IMR-90 (cell line): ENCODE data around the gene INPP5B. TPM values are rescaled to one million over a fixed set of nuclear protein-coding genes. Genes with fewer than 3 reads are reported as not detected.

Source experiments
- ATAC-seq: fragments of 200-7000 bp; cut with Tn5 transposase; 2 replicates; pipeline ENCODE4 v1.9.1; 2020; ENCODE audit warnings: low read depth, mild to moderate bottlenecking, moderate library complexity
- BruUV-seq: library from RNA; stranded (reverse); fragments of 400-500 nt; replicated peaks from 2 replicates; lab custom pipeline; 2021; lab: Mats Ljungman, UMichigan
- CTCF ChIA-PET: fragments of 300-600 bp; formaldehyde crosslinking; extraction: SDS; loops from one replicate; lab custom pipeline; 2021; ENCODE audit warnings: antibody characterized with exemption; lab: Yijun Ruan, JAX
- POLR2A ChIA-PET: fragments of 300-600 bp; sonication (Branson Sonifier 250); formaldehyde crosslinking; loops from one replicate; lab custom pipeline; 2022; ENCODE audit warnings: antibody characterized with exemption; ENCODE audit not compliant: unreplicated experiment; lab: Charles Lee
- DNase-seq: peaks from one replicate; pipeline ENCODE4 v3.0.0; 2013
- H2AFZ ChIP-seq: replicated peaks from 2 replicates; pipeline ENCODE3; 2013; ENCODE audit warnings: low read length, mild to moderate bottlenecking; ENCODE audit not compliant: poor library complexity
- H2AK5ac ChIP-seq: 2 replicates; pipeline ENCODE4 v1.6.1; 2013; ENCODE audit warnings: low read depth, low read length, inconsistent platforms
- H2AK9ac ChIP-seq: replicated peaks from 2 replicates; pipeline ENCODE3; 2013; ENCODE audit warnings: mild to moderate bottlenecking, low read depth, low read length, moderate library complexity; ENCODE audit not compliant: poor library complexity
- H2BK120ac ChIP-seq: 2 replicates; pipeline ENCODE4 v1.6.1; 2013; ENCODE audit warnings: low read depth, low read length, inconsistent platforms
- H2BK15ac ChIP-seq: 3 replicates; pipeline ENCODE4 v1.6.1; 2013; ENCODE audit warnings: low read depth, low read length, inconsistent platforms
- H2BK20ac ChIP-seq: 2 replicates; pipeline ENCODE4 v1.6.1; 2013; ENCODE audit warnings: low read depth, mild to moderate bottlenecking, inconsistent platforms, low read length, moderate library complexity
- H2BK5ac ChIP-seq: 2 replicates; pipeline ENCODE4 v1.6.1; 2013; ENCODE audit warnings: mild to moderate bottlenecking, low read depth, low read length, inconsistent platforms; ENCODE audit not compliant: poor library complexity, severe bottlenecking
- H3K14ac ChIP-seq: replicated peaks from 2 replicates; pipeline ENCODE4 v1.6.1; 2013; ENCODE audit warnings: low read depth, low read length, inconsistent platforms
- H3K18ac ChIP-seq: 2 replicates; pipeline ENCODE4 v1.6.1; 2013; ENCODE audit warnings: low read depth, low read length, control low read depth
- H3K23ac ChIP-seq: 2 replicates; pipeline ENCODE4 v1.6.1; 2013; ENCODE audit warnings: low read depth, low read length, inconsistent platforms
- H3K27ac ChIP-seq: 2 replicates; pipeline ENCODE4 v1.5.1; 2013; ENCODE audit warnings: mild to moderate bottlenecking, control low read depth, low read length; ENCODE audit not compliant: insufficient read depth
- H3K27me3 ChIP-seq: 2 replicates; pipeline ENCODE4 v1.6.1; 2013; ENCODE audit warnings: low read length; ENCODE audit not compliant: control insufficient read depth, insufficient read depth
- H3K36me3 ChIP-seq: 2 replicates; pipeline ENCODE4 v1.6.1; 2013; ENCODE audit warnings: low read length, mixed read lengths; ENCODE audit not compliant: control insufficient read depth, insufficient read depth
- H3K4ac ChIP-seq: 2 replicates; pipeline ENCODE4 v1.6.1; 2013; ENCODE audit warnings: low read depth, low read length, inconsistent platforms
- H3K4me1 ChIP-seq: 2 replicates; pipeline ENCODE4 v1.6.1; 2013; ENCODE audit warnings: low read length, mixed read lengths; ENCODE audit not compliant: control insufficient read depth, insufficient read depth
- H3K4me2 ChIP-seq: 2 replicates; pipeline ENCODE4 v1.6.1; 2013; ENCODE audit warnings: low read depth, mild to moderate bottlenecking, control low read depth, low read length, moderate library complexity
- H3K4me3 ChIP-seq: 2 replicates; pipeline ENCODE4 v1.5.1; 2013; ENCODE audit warnings: low read depth, mild to moderate bottlenecking, control low read depth, low read length, moderate library complexity; ENCODE audit not compliant: insufficient read depth
- H3K56ac ChIP-seq: 2 replicates; pipeline ENCODE4 v1.6.1; 2013; ENCODE audit warnings: low read length, inconsistent platforms; ENCODE audit not compliant: insufficient read depth; ENCODE audit errors: extremely low read depth
- H3K79me1 ChIP-seq, 2 experiments: 2 replicates each; pipeline ENCODE4 v1.6.1; 2013; ENCODE audit warnings: low read length in 2 of 2, inconsistent platforms in 1 of 2, low read depth in 1 of 2
- H3K9ac ChIP-seq: 2 replicates; pipeline ENCODE4 v1.6.1; 2013; ENCODE audit warnings: low read depth, low read length, control low read depth
- H3K9me1 ChIP-seq: 2 replicates; pipeline ENCODE4 v1.6.1; 2013; ENCODE audit warnings: low read length, inconsistent platforms; ENCODE audit not compliant: insufficient read depth
- H3K9me3 ChIP-seq: 2 replicates; pipeline ENCODE4 v1.6.1; 2013; ENCODE audit warnings: low read length; ENCODE audit not compliant: control insufficient read depth, insufficient read depth
- H4K20me1 ChIP-seq: 2 replicates; pipeline ENCODE4 v1.6.1; 2013; ENCODE audit warnings: low read length, inconsistent platforms; ENCODE audit not compliant: insufficient read depth
- H4K5ac ChIP-seq: 2 replicates; pipeline ENCODE4 v1.6.1; 2013; ENCODE audit warnings: mild to moderate bottlenecking, low read depth, low read length, control low read depth
- H4K8ac ChIP-seq, 2 experiments: 2 replicates each; pipeline ENCODE4 v1.6.1; 2013; ENCODE audit warnings: low read depth in 2 of 2, low read length in 2 of 2, control low read depth in 1 of 2, inconsistent platforms in 1 of 2
- H4K91ac ChIP-seq: 2 replicates; pipeline ENCODE4 v1.6.1; 2013; ENCODE audit warnings: low read depth, low read length, inconsistent platforms; ENCODE audit not compliant: insufficient read depth
- BHLHE40 ChIP-seq: fragments of 150-350 bp; IDR thresholded peaks from 2 replicates; pipeline ENCODE4 v1.6.1; 2016; ENCODE audit warnings: mild to moderate bottlenecking, low read depth, low read length
- CEBPB ChIP-seq: IDR thresholded peaks from 2 replicates; pipeline ENCODE4 v1.6.1; 2012; ENCODE audit warnings: low read depth, low read length, improper control_type of control experiment
- CTCF ChIP-seq: conservative IDR thresholded peaks from 2 replicates; pipeline ENCODE4 v1.5.1; 2012; ENCODE audit warnings: mild to moderate bottlenecking, low read depth, low read length, improper control_type of control experiment
- ELK1 ChIP-seq: fragments of 150-350 bp; IDR thresholded peaks from 2 replicates; pipeline ENCODE4 v1.6.1; 2016; ENCODE audit warnings: low read depth, mild to moderate bottlenecking, low read length, moderate library complexity, borderline replicate concordance
- FOS ChIP-seq: fragments of 150-350 bp; IDR thresholded peaks from 2 replicates; pipeline ENCODE4 v1.6.1; 2016; ENCODE audit warnings: low read depth, low read length
- MAFK ChIP-seq: IDR thresholded peaks from 2 replicates; pipeline ENCODE4 v1.6.1; 2012; ENCODE audit warnings: low read depth, low read length, improper control_type of control experiment
- MAZ ChIP-seq: IDR thresholded peaks from 2 replicates; pipeline ENCODE4 v1.6.1; 2012; ENCODE audit warnings: low read depth, mild to moderate bottlenecking, low read length, improper control_type of control experiment, moderate library complexity, borderline replicate concordance
- MXI1 ChIP-seq: IDR thresholded peaks from 2 replicates; pipeline ENCODE4 v1.6.1; 2012; ENCODE audit warnings: low read depth, mild to moderate bottlenecking, low read length, moderate library complexity, borderline replicate concordance
- NFE2L2 ChIP-seq: fragments of 150-350 bp; IDR thresholded peaks from 2 replicates; pipeline ENCODE4 v1.6.1; 2016; ENCODE audit warnings: low read depth, mild to moderate bottlenecking, low read length
- RFX5 ChIP-seq: IDR thresholded peaks from 2 replicates; pipeline ENCODE4 v1.8.0; 2012; ENCODE audit warnings: low read depth, mild to moderate bottlenecking, low read length, moderate library complexity
- USF2 ChIP-seq: fragments of 150-350 bp; IDR thresholded peaks from 2 replicates; pipeline ENCODE4 v1.6.1; 2017; ENCODE audit warnings: mild to moderate bottlenecking, antibody characterized with exemption, low read length, low read depth
- WGBS, 2 experiments: methylation state at CpG; one replicate each; pipeline versions ENCODE4 v1.1.5 to v1.1.7; 2013; ENCODE audit warnings: missing lambda C conversion rate in 2 of 2; ENCODE audit not compliant: insufficient read length in 1 of 2; ENCODE audit errors: extremely low coverage in 2 of 2; 5-methylcytosine and 5-hydroxymethylcytosine counted together
- dilution Hi-C: fragments of 300-500 bp; cut with HindIII; formaldehyde crosslinking; loops from one replicate; pipeline ENCODE4 v1.14.3; 2018; ENCODE audit warnings: low sequenced_read_pairs; ENCODE audit not compliant: unreplicated experiment
- in situ Hi-C: fragments of 300-500 bp; cut with MboI; formaldehyde crosslinking; loops from 3 replicates; pipeline ENCODE4 v1.14.3; 2019; ENCODE audit warnings: low sequenced_read_pairs, inconsistent platforms, mixed read lengths
- intact Hi-C: fragments of 100-400 bp; cut with micrococcal nuclease; formaldehyde crosslinking; loops from 2 replicates; pipeline ENCODE4 v1.10.0; 2022
- polyA plus RNA-seq, 3 experiments: library from polyadenylated mRNA; depleted of rRNA; stranded (reverse); fragments of >200 nt; gene quantifications; 2 replicates each; pipeline ENCODE4 v1.2.3, GENCODE V29; 2012; ENCODE audit warnings: low replicate concordance in 1 of 3
- total RNA-seq: library from RNA; depleted of rRNA; stranded (reverse); fragments of >200 nt; gene quantifications from 2 replicates; pipeline ENCODE4 v1.2.3, GENCODE V29; 2012

INPP5B gene
- total and polyA plus RNA-seq, 2 of the 4 experiments (the other 2 are of a cell fraction) = 9.4 to 20.4 TPM

GRCh38 chr1:37821481-37821880, 125.4 kb downstream of the INPP5B start:
- dilution Hi-C loops (no loop called here), intact Hi-C loops (no loop called here), in situ Hi-C loops (no loop called here)
- no peak overlapping the region for H4K8ac ChIP-seq
- no peak overlapping the region for H3K4me3 ChIP-seq
- H4K5ac ChIP-seq = no peak overlapping the region
- H2AK9ac ChIP-seq = no peak overlapping the region
- no peak overlapping the region for H3K14ac ChIP-seq
- no peak overlapping the region for H3K56ac ChIP-seq
- no TSS peak for BruUV-seq
- no peaks in the 10 kb centered on the region for H3K9me3 ChIP-seq
- H2BK20ac ChIP-seq = no peak overlapping the region
- H3K18ac ChIP-seq = no peak overlapping the region
- H3K23ac ChIP-seq = no peak overlapping the region
- H3K4ac ChIP-seq = no peak overlapping the region
- peaks cover 6% of the 10 kb centered on the region; the same call in 1 of the 2 replicates for H3K9me1 ChIP-seq
- no peaks in the 10 kb centered on the region for H4K20me1 ChIP-seq
- H3K4me2 ChIP-seq = no peak overlapping the region
- H2BK15ac ChIP-seq = no peak overlapping the region
- H2BK5ac ChIP-seq = no peak overlapping the region
- ATAC-seq (no peak), DNase-seq (no peak)
- H3K4me1 ChIP-seq = peaks cover 8% of the 10 kb centered on the region; the same call in 1 of the 2 replicates
- no peak overlapping the region for H2BK120ac ChIP-seq
- no peak for TF ChIP-seq FOS
- no peak for TF ChIP-seq CTCF
- no peak for TF ChIP-seq MXI1
- no peak for TF ChIP-seq NFE2L2
- TF ChIP-seq MAFK = no peak
- TF ChIP-seq BHLHE40 = no peak
- no peak for TF ChIP-seq RFX5
- TF ChIP-seq ELK1 = no peak
- TF ChIP-seq MAZ = no peak
- TF ChIP-seq CEBPB = no peak
- TF ChIP-seq USF2 = no peak
- WGBS, 2 experiments = no CpG with 5 or more reads among the region's 2 CpGs
- no peak overlapping the region for H3K27ac ChIP-seq
- H4K91ac ChIP-seq = no peak overlapping the region
- H2AFZ ChIP-seq = no peak overlapping the region
- H3K79me1 ChIP-seq = peaks cover 11% of the 10 kb centered on the region in 2 experiments; a peak in 3 of 4 replicates
- POLR2A ChIA-PET = no interaction called here
- no peak overlapping the region for H2AK5ac ChIP-seq
- H3K36me3 ChIP-seq = peaks cover 34% of the 10 kb centered on the region
- H3K27me3 ChIP-seq = no peaks in the 10 kb centered on the region
- no peak overlapping the region for H3K9ac ChIP-seq
- CTCF ChIA-PET = interaction anchor here (1.7 kb wide), 1 partner anchor 13 kb away, joined by 4 read pairs; the partner anchor contains the start of genes C1orf122 and YRDC
